ENCODE data around the gene FMR1. TPM values are rescaled to one million over a fixed set of nuclear protein-coding genes. Genes with fewer than 3 reads are reported as not detected.

FMR1 gene
- total and polyA plus RNA-seq, 5 experiments from 2014 or later = 5.8 to 88.1 (median 11.4) TPM

GRCh38 chrX:147920161-147920666 lies 8.5 kb downstream of the FMR1 start:
- Mint-ChIP-seq H3K4me1 (peaks cover 19 to 81% (median 60%) of the 10 kb centered on the region in 4 donors), H3K4me3 (peak overlapping the region in 5 of 10 donors; percentile 17 to 51 (median 27))
- POLR2A ChIA-PET = no interaction called here

GRCh38 chrX:147923605-147924004 lies 11.9 kb downstream of the FMR1 start:
- H3K27ac Mint-ChIP-seq = peak overlapping the region in 1 of 10 donors; percentile 18
- H3K9me3 Mint-ChIP-seq = no peaks in the 10 kb centered on the region
- peak overlapping the region in 1 of 10 donors; percentile 45 for H3K4me3 Mint-ChIP-seq
- H3K4me1 Mint-ChIP-seq = peaks cover 13 to 52% (median 41%) of the 10 kb centered on the region in 4 donors
- H3K27me3 Mint-ChIP-seq = no peaks in the 10 kb centered on the region
- no peak for DNase-seq
- POLR2A ChIA-PET = no interaction called here
- H3K36me3 Mint-ChIP-seq = peaks cover 0 to 28% (median 4%) of the 10 kb centered on the region in 3 donors
- ATAC-seq = no peak

More at GRCh38 chrX:147920161-147920666, 8.5 kb downstream of the FMR1 start:
- Mint-ChIP-seq H3K36me3 (peaks cover 0 to 11% (median 0%) of the 10 kb centered on the region in 3 donors), H3K27me3 (no peaks in the 10 kb centered on the region), H3K9me3 (no peaks in the 10 kb centered on the region), H3K27ac (peak overlapping the region in 2 of 10 donors; percentile 4 to 20)
- ATAC-seq = no peak
- no peak for DNase-seq

GRCh38 chrX:147927256-147927655 lies 15.5 kb downstream of the FMR1 start:
- Mint-ChIP-seq H3K27ac (no peak overlapping the region), H3K27me3 (no peaks in the 10 kb centered on the region), H3K9me3 (no peaks in the 10 kb centered on the region), H3K36me3 (peaks cover 0 to 47% (median 4%) of the 10 kb centered on the region in 3 donors), H3K4me3 (no peak overlapping the region), H3K4me1 (peaks cover 6 to 27% (median 22%) of the 10 kb centered on the region in 4 donors)
- DNase-seq = no peak
- POLR2A ChIA-PET = no interaction called here
- no peak for ATAC-seq

- Mint-ChIP-seq H3K4me1 (peaks cover 0 to 3% (median under 1%) of the 10 kb centered on the region in 4 donors), H3K4me3 (no peak overlapping the region), H3K9me3 (no peaks in the 10 kb centered on the region), H3K36me3 (peaks cover 0 to 71% (median 4%) of the 10 kb centered on the region in 3 donors), H3K27me3 (no peaks in the 10 kb centered on the region), H3K27ac (no peak overlapping the region)
- DNase-seq = no peak
- ATAC-seq = no peak
- POLR2A ChIA-PET = no interaction called here
Measured at GRCh38 chrX:147933815-147934214, 22.1 kb downstream of the FMR1 start.

GRCh38 chrX:147935156-147935758 lies 23.5 kb downstream of the FMR1 start:
- POLR2A ChIA-PET = no interaction called here
- no peaks in the 10 kb centered on the region for H3K27me3 Mint-ChIP-seq
- H3K4me1 Mint-ChIP-seq = peaks cover 0 to 1% (median under 1%) of the 10 kb centered on the region in 4 donors
- no peak overlapping the region for H3K27ac Mint-ChIP-seq
- no peak overlapping the region for H3K4me3 Mint-ChIP-seq
- no peak for ATAC-seq
- peaks cover 0 to 67% (median 4%) of the 10 kb centered on the region in 3 donors for H3K36me3 Mint-ChIP-seq
- H3K9me3 Mint-ChIP-seq = no peaks in the 10 kb centered on the region
- no peak for DNase-seq

- H3K9me3 Mint-ChIP-seq = no peaks in the 10 kb centered on the region
- H3K27me3 Mint-ChIP-seq = no peaks in the 10 kb centered on the region
- H3K4me1 Mint-ChIP-seq = no peaks in the 10 kb centered on the region
- peak overlapping the region in 1 of 10 donors; percentile 37 for H3K27ac Mint-ChIP-seq
- DNase-seq = no peak
- no peak for ATAC-seq
- peaks cover 0 to 81% (median 2%) of the 10 kb centered on the region in 3 donors for H3K36me3 Mint-ChIP-seq
- POLR2A ChIA-PET = no interaction called here
- no peak overlapping the region for H3K4me3 Mint-ChIP-seq
Measured at GRCh38 chrX:147945286-147945685, 33.6 kb downstream of the FMR1 start.

- H3K27ac Mint-ChIP-seq = peak overlapping the region in 1 of 10 donors; percentile 17
- H3K4me1 Mint-ChIP-seq = no peaks in the 10 kb centered on the region
Measured at GRCh38 chrX:147948531-147948930, 36.8 kb downstream of the FMR1 start.

GRCh38 chrX:147950352-147950751 lies 38.6 kb downstream of the FMR1 start:
- Mint-ChIP-seq H3K4me3 (no peak overlapping the region), H3K27ac (no peak overlapping the region), H3K4me1 (no peaks in the 10 kb centered on the region), H3K9me3 (no peaks in the 10 kb centered on the region), H3K36me3 (peaks cover 0 to 52% (median 2%) of the 10 kb centered on the region in 3 donors), H3K27me3 (no peaks in the 10 kb centered on the region)
- ATAC-seq (no peak), DNase-seq (no peak)
- POLR2A ChIA-PET = no interaction called here

More at GRCh38 chrX:147948531-147948930, 36.8 kb downstream of the FMR1 start:
- POLR2A ChIA-PET = no interaction called here
- ATAC-seq = no peak
- Mint-ChIP-seq H3K4me3 (no peak overlapping the region), H3K27me3 (no peaks in the 10 kb centered on the region), H3K9me3 (no peaks in the 10 kb centered on the region), H3K36me3 (peaks cover 0 to 68% (median 2%) of the 10 kb centered on the region in 3 donors)
- no peak for DNase-seq

GRCh38 chrX:147953976-147954375 lies 42.3 kb downstream of the FMR1 start:
- POLR2A ChIA-PET = no interaction called here
- DNase-seq (no peak), ATAC-seq (no peak)
- H3K4me3 Mint-ChIP-seq = peak overlapping the region in 1 of 10 donors; percentile 2
- H3K27ac Mint-ChIP-seq = peak overlapping the region in 1 of 10 donors; percentile 18
- H3K36me3 Mint-ChIP-seq = peaks cover 0 to 21% (median 0%) of the 10 kb centered on the region in 3 donors
- no peaks in the 10 kb centered on the region for H3K27me3 Mint-ChIP-seq
- H3K9me3 Mint-ChIP-seq = no peaks in the 10 kb centered on the region
- H3K4me1 Mint-ChIP-seq = no peaks in the 10 kb centered on the region

GRCh38 chrX:147957291-147957690 lies 45.6 kb downstream of the FMR1 start:
- POLR2A ChIA-PET = no interaction called here

GRCh38 chrX:147958291-147958690 lies 46.6 kb downstream of the FMR1 start:
- peaks cover 3 to 8% (median 4%) of the 10 kb centered on the region in 5 donors for H3K27me3 Mint-ChIP-seq
- H3K36me3 Mint-ChIP-seq = no peaks in the 10 kb centered on the region
- no peak overlapping the region for H3K4me3 Mint-ChIP-seq
- no peaks in the 10 kb centered on the region for H3K4me1 Mint-ChIP-seq
- DNase-seq (no peak), ATAC-seq (no peak)
- no peak overlapping the region for H3K27ac Mint-ChIP-seq
- no peaks in the 10 kb centered on the region for H3K9me3 Mint-ChIP-seq
- POLR2A ChIA-PET = no interaction called here

More at GRCh38 chrX:147957291-147957690, 45.6 kb downstream of the FMR1 start:
- peaks cover 1 to 6% (median 4%) of the 10 kb centered on the region in 5 donors for H3K27me3 Mint-ChIP-seq
- no peaks in the 10 kb centered on the region for H3K4me1 Mint-ChIP-seq
- ATAC-seq (no peak), DNase-seq (no peak)
- H3K4me3 Mint-ChIP-seq = no peak overlapping the region
- no peak overlapping the region for H3K27ac Mint-ChIP-seq
- H3K9me3 Mint-ChIP-seq = no peaks in the 10 kb centered on the region
- H3K36me3 Mint-ChIP-seq = no peaks in the 10 kb centered on the region

GRCh38 chrX:147960722-147961121 lies 49.0 kb downstream of the FMR1 start:
- Mint-ChIP-seq H3K27me3 (peaks cover 3 to 17% (median 8%) of the 10 kb centered on the region in 5 donors), H3K9me3 (peaks cover 0 to 3% (median 0%) of the 10 kb centered on the region in 9 donors), H3K27ac (no peak overlapping the region), H3K36me3 (no peaks in the 10 kb centered on the region), H3K4me3 (no peak overlapping the region), H3K4me1 (no peaks in the 10 kb centered on the region)
- POLR2A ChIA-PET = no interaction called here
- DNase-seq = no peak
- no peak for ATAC-seq

- Mint-ChIP-seq H3K27ac (no peak overlapping the region), H3K27me3 (peaks cover 6 to 17% (median 8%) of the 10 kb centered on the region in 5 donors), H3K9me3 (peaks cover 0 to 7% (median 0%) of the 10 kb centered on the region in 9 donors), H3K36me3 (no peaks in the 10 kb centered on the region), H3K4me1 (no peaks in the 10 kb centered on the region), H3K4me3 (no peak overlapping the region)
- DNase-seq (no peak), ATAC-seq (no peak)
- POLR2A ChIA-PET = no interaction called here
Measured at GRCh38 chrX:147962476-147962875, 50.8 kb downstream of the FMR1 start.

All from naive thymus-derived CD8-positive, alpha-beta T cell (primary cell).